Suprapubic skin (tissue), 4 donors: ENCODE measurements around the gene TAOK1.

Experiments used
- EP300 ChIP-seq: sonication (generic); formaldehyde crosslinking; IDR thresholded peaks from one replicate; pipeline ENCODE4 v1.6.1; 2017; ENCODE audit warnings: antibody characterized with exemption
- POLR2A ChIP-seq, 2 donors: fragments of 450-650 bp; IDR thresholded peaks; one replicate each; pipeline ENCODE4 v1.6.1; 2017; ENCODE audit warnings: antibody characterized with exemption in 2 of 2, mild to moderate bottlenecking in 2 of 2, moderate library complexity in 2 of 2
- POLR2AphosphoS5 ChIP-seq, 3 donors: sonication (generic); formaldehyde crosslinking; IDR thresholded peaks; one replicate each; pipeline ENCODE4 v1.6.1; 2017; ENCODE audit warnings: antibody characterized with exemption in 3 of 3
- TF ChIP-seq, protein P1 (sequence below), 2 donors: fragments of 200-600 bp in 1 of 2; fragments of 450-650 bp in 1 of 2; sonication (generic) in 1 of 2; IDR thresholded peaks; one replicate each; pipeline ENCODE4 v1.5.1; 2016 to 2019; ENCODE audit warnings: antibody characterized with exemption in 2 of 2, mild to moderate bottlenecking in 1 of 2, moderate library complexity in 1 of 2

DNA sequence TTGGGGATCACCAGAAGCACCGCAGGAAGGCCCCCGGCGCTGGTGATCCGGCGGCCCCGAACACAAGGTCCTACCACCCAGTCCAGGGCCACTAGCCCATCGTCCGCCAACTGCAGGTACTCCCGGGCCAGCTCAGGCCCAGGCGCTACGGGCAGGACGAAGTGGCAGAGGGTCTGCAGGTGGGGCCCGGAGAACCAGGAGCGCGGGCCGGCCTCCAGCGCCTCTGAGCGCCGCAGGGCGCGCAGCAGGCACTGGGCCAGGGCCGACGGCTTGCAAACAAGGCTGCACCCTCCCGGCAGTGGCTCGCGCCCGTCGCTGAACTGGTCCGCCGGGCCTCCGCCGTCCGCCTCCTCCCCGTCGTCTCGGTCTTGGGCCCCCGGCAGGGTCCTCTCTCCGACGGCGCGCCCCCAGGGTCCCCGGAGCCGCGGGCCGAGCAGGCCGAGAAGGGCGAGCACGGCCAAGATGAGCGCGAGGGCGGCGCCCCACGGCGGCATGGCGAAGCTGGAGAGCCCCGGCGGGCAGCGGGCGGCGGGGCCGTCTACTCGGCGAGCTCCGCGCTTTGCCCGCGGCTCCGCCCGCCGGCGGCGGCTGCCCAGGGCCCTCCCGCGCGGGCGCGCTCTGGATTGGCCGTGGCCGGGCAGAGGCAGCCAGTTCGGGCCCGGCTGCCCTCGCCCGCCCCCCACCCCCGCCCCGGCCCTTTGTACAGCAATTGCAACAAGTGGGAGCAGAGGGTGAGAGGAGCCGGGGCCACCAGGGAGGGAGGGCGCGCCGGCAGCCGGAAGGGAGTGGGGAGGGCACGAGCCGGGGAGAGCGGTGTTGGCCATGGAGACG lies 176.5 kb downstream of the TAOK1 start, which contains the start of gene ABHD15:
- TF ChIP-seq, protein P1, sequence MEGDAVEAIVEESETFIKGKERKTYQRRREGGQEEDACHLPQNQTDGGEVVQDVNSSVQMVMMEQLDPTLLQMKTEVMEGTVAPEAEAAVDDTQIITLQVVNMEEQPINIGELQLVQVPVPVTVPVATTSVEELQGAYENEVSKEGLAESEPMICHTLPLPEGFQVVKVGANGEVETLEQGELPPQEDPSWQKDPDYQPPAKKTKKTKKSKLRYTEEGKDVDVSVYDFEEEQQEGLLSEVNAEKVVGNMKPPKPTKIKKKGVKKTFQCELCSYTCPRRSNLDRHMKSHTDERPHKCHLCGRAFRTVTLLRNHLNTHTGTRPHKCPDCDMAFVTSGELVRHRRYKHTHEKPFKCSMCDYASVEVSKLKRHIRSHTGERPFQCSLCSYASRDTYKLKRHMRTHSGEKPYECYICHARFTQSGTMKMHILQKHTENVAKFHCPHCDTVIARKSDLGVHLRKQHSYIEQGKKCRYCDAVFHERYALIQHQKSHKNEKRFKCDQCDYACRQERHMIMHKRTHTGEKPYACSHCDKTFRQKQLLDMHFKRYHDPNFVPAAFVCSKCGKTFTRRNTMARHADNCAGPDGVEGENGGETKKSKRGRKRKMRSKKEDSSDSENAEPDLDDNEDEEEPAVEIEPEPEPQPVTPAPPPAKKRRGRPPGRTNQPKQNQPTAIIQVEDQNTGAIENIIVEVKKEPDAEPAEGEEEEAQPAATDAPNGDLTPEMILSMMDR (IDR thresholded peaks at IDR 0.05), result no peak
- TF ChIP-seq POLR2A (IDR thresholded peaks at IDR 0.05) (no peak), POLR2AphosphoS5 (IDR thresholded peaks at IDR 0.05) (no peak), EP300 (no peak)
